ENCODE measurements around the gene PGRMC1. TPM values are rescaled to one million over a fixed set of nuclear protein-coding genes. Genes with fewer than 3 reads are reported as not detected.

The PGRMC1 gene
- total RNA-seq = 74.9 TPM
- long read RNA-seq, transcript PGRMC1-201 (3 exons, 1,911 nt) = major isoform, 112 of 119 reads
- long read RNA-seq, partial matches to known transcripts = 5 of 119 reads
- long read RNA-seq, other reads (novel, unspliced or antisense) = 1 of 119 reads

- Histone ChIP-seq H3K27ac (peak within 1 kb of the TSS; percentile 87), H3K4me3 (peak within 1 kb of the TSS; percentile 68), H3K9me3 (no peaks in the 10 kb centered on the region), H3K36me3 (no peaks in the 10 kb centered on the region), H3K4me1 (no peaks in the 10 kb centered on the region), H3K27me3 (no peaks in the 10 kb centered on the region)
- ATAC-seq (peak; percentile 99), DNase-seq (peak; percentile 90)
- intact Hi-C loops (cut with DNase I) = no loop called here
- no peak for TF ChIP-seq CTCF (IDR thresholded peaks at IDR 0.05)
Observed at GRCh38 chrX:119235872-119236622, at the start of gene PGRMC1. PGRMC1 (plus strand) TSS chrX:119236285; CDS start chrX:119236364, 79 bp downstream.

GRCh38 chrX:119186763-119187162 is 49.3 kb upstream of the PGRMC1 start:
- Histone ChIP-seq H3K4me3 (no peak overlapping the region), H3K27me3 (no peaks in the 10 kb centered on the region), H3K36me3 (no peaks in the 10 kb centered on the region), H3K9me3 (no peaks in the 10 kb centered on the region), H3K27ac (no peak overlapping the region), H3K4me1 (no peaks in the 10 kb centered on the region)
- intact Hi-C loops (cut with DNase I) = no loop called here
- no peak for TF ChIP-seq CTCF (IDR thresholded peaks at IDR 0.05)
- DNase-seq = no peak
- no peak for ATAC-seq

- no peaks in the 10 kb centered on the region for H3K27me3 ChIP-seq
- ATAC-seq (no peak), DNase-seq (no peak)
- H3K9me3 ChIP-seq = no peaks in the 10 kb centered on the region
- TF ChIP-seq CTCF (IDR thresholded peaks at IDR 0.05) = no peak
- H3K4me1 ChIP-seq = no peaks in the 10 kb centered on the region
- intact Hi-C loops (cut with DNase I) = no loop called here
- no peak overlapping the region for H3K4me3 ChIP-seq
- H3K36me3 ChIP-seq = no peaks in the 10 kb centered on the region
- H3K27ac ChIP-seq = no peak overlapping the region
Observed at GRCh38 chrX:119187298-119187697, 48.8 kb upstream of the PGRMC1 start.

- intact Hi-C loops (cut with DNase I) = no loop called here
- H3K27ac ChIP-seq = no peak overlapping the region
- H3K27me3 ChIP-seq = no peaks in the 10 kb centered on the region
- H3K9me3 ChIP-seq = no peaks in the 10 kb centered on the region
- no peak for TF ChIP-seq CTCF (IDR thresholded peaks at IDR 0.05)
- no peaks in the 10 kb centered on the region for H3K4me1 ChIP-seq
- ATAC-seq = no peak
- no peak for DNase-seq
- no peaks in the 10 kb centered on the region for H3K36me3 ChIP-seq
- no peak overlapping the region for H3K4me3 ChIP-seq
Observed at GRCh38 chrX:119189115-119189514, 47.0 kb upstream of the PGRMC1 start.

GRCh38 chrX:119189595-119189994 is 46.5 kb upstream of the PGRMC1 start:
- no peaks in the 10 kb centered on the region for H3K27me3 ChIP-seq
- H3K9me3 ChIP-seq = no peaks in the 10 kb centered on the region
- DNase-seq (no peak), ATAC-seq (no peak)
- H3K27ac ChIP-seq = no peak overlapping the region
- H3K4me1 ChIP-seq = no peaks in the 10 kb centered on the region
- no peak for TF ChIP-seq CTCF (IDR thresholded peaks at IDR 0.05)
- intact Hi-C loops (cut with DNase I) = no loop called here
- H3K36me3 ChIP-seq = no peaks in the 10 kb centered on the region
- no peak overlapping the region for H3K4me3 ChIP-seq
